GM19351 (cell line): Measurements from ENCODE around the gene TRIP13.
"Not testable (repeated sequence)": the region's sequence is repeated elsewhere in the genome, so short reads cannot be mapped to it uniquely, and the experiment has no call there.

Source experiments
- ATAC-seq: cut with Tn5 transposase; IDR thresholded peaks from one replicate; pipeline ENCODE4 v1.9.1; 2021; ENCODE audit warnings: mild to moderate bottlenecking, moderate library complexity; ENCODE audit not compliant: unreplicated experiment

The TRIP13 gene

GRCh38 chr5:916441-917293 lies 24.0 kb downstream of the TRIP13 start:
- ATAC-seq: no peak

GRCh38 chr5:918717-919116 lies 26.0 kb downstream of the TRIP13 start:
- ATAC-seq: not testable (repeated sequence)

GRCh38 chr5:919356-920000 lies 26.8 kb downstream of the TRIP13 start:
- ATAC-seq: no peak

DNA sequence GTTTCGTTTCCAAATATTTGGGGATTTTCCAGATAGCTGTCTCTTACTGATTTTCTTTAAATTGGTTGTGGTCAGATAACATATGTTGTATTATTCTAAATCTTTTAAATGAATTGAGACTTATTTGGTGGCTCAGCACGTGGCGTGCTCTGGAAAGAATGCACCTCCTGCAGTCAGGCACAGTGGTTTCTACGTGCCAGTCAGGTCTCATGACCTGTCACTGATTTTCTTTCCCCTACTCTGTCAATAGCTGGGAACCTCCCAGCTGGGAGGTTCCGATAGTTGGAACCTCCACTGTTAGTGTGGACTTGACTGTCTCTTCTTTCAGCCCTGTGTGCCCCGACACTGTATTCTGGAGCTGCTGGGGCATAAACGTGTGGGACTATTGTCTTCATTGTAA lies 27.6 kb downstream of the TRIP13 start:
- no peak for ATAC-seq

DNA sequence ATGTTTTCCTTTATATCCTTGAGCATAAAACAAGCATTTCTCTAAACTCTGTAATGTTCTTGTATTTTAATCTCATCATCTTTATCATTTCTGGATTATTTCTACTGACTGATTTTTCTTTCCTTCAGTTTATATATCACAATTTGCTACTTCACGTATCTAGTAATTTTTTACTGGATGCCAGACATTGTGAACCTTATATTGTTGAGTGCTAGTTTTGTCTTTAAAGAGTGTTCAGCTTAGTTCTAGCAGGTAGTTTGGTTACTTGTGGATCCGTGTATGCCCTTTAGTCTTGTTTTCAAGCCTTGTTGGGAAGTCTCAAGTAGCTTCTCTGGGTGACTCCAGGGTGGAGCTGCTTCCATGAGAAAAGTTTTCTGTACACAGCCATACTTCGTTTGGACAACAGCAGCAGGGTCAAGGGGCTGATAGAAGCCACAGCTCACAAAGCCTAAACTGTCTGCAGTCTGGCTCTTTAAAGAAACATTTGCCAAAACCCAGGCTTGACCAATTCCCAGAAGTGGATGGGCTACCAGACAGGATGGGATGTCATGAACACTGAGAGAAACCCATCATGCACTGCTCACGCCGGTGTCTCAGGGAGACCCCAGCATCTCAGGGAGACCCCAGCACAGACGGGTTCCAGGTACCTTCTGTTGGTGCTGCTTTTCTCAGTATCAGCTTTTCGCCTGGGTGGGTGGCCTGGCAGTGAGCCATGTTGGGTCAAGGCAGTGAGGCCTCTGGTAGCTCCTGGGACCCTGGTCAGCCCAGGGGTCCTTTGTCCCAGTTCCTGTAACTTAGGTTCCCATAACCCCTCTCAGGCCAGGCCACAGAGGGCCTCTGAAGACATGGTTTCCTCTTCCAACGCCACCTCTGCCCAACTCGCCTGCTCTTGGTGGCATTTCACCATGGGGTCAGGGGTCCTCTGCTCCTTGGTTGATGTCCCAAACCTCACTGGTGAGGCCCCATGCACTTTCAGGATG lies 29.1 kb downstream of the TRIP13 start:
- ATAC-seq: no peak

DNA sequence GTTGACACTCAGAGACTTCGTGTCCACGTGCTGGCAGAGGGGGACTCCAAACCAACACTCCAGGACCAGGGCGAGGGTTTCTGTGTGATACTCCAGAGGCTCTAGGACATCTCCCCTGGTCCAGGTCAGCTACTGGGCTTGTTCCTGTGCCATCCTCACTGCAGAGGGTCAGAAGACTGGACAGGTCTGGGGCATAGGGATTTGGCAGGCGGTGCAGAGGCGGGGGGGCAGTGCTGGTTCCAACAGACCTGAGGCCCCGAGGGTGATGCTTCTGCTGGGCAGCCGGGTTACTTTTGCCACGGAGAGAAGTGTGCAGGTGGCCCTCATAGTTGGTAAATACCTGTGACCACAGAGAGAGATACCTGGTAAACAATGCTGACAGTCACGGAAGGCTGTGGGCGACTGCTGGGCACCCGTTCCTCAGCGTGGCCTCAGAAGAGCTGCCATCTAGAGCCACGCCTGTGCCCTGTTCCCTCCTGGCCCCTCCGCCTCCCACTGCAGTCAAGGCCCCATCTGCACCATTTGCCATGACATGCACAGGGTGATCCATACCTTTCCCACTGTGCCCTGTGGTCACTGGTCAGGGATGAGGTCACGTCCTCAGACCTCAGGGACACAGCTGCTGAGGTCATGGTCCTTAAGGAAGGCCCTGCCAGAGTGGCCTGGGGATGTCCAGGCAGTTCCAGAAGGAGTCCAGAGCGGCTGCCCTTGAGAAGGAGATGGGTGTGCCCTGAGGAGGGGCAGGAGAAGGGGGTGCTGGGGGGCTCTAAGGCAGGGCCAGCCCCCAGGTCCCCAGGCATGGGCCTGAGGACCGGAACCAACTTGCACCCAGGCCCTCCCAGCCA lies 30.0 kb downstream of the TRIP13 start:
- ATAC-seq: no peak

- ATAC-seq: peak; percentile 69
These were observed 30.7 kb downstream of the TRIP13 start for GRCh38 chr5:923281-923873.

DNA sequence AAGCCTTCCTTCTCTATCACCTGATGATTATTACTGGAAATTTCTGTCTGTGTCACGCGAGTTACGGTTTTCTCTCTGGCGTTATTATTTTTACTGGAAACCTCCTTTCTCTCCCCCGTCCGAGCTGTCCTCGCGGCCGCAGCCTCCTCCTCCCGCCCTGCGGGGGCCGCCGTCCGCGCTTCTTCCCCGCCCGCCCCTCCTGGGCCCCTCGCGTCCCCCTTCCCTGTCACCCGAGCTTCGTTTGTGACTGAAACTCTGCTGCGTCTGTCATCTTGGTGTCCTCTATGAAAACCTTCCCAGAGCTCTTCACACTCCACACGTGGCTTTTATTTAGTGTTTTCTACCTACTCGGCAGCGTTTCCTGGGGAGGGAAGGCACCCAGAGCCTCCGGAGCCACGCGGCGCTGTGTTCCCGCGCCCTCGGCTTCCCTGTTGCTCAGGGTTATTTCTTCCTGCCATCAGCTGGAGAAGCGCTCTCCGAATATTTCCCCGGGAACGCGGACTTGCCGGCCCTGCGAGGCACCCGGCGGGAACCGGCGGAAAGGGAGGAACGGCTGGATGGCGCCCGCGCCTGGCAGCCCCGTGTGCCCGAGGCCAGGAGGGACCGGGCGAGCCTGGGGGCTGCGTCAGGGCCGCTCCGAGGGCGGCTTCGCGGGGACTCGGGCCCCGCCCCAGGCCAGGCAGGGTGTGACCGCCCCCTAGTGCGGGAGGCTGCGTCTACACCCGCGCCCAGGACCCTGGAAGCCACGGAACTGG lies 33.9 kb downstream of the TRIP13 start:
- ATAC-seq: no peak

DNA sequence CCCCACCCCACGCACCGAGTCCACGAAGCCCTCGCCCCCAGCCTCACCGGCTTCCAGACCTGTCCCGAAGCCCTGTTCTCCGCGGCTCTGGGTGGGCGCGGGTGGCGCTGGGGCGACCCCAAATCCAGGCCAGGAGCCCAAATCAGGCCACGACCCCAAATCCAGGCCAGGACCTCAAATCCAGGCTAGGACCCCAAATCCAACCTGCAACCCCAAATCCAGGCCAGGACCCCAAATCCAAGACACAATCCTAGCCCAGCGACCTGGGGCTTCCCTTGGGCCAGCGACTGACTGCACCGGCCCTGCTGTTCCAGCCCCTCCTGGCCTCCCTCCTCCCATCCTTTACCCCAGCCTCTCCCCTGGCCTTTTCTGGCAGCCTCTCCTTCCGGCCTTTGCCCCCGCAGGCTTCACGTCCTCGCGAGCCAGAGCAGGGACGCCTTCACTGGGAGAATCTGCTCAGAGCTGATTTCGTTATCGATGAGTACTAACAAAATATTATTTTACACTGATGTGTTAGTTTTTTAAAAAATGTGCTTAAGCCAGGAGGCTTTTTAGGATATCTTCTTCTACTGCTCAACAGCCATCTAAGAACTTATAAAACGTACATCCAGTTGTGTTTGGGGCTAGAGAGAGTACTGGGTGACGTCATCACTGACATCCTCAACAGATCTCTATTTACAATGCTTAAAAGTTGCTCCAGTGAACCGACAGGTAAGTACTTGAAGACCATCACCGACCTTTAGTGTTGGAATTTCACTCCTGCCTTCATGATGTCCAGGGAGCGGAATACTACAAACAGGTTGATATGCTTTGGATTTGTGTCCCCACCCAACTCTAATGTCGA lies 34.7 kb downstream of the TRIP13 start:
- no peak for ATAC-seq

DNA sequence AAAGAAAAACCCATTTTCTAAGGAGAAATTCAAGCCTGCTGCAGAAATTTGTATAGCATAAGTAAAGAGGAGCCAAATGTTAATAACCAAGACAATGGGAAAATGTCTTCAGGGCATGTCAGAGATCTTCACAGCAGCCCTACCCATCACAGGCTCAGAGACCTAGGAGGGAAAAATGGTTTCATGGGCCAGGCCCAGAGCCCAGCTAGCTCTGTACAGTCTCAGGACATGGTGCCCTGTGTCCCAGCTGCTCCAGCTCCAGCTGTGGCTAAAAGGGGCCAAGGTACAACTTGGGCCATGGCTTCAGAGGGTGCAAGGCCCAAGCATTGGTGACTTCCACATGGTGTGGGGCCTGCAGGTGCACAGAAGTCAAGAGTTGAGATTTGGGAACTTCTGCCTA lies 36.5 kb downstream of the TRIP13 start:
- not testable (repeated sequence) for ATAC-seq

- no peak for ATAC-seq
These were observed 36.9 kb downstream of the TRIP13 start for GRCh38 chr5:929596-929995.

GRCh38 chr5:930866-931265 lies 38.2 kb downstream of the TRIP13 start:
- no peak for ATAC-seq

DNA sequence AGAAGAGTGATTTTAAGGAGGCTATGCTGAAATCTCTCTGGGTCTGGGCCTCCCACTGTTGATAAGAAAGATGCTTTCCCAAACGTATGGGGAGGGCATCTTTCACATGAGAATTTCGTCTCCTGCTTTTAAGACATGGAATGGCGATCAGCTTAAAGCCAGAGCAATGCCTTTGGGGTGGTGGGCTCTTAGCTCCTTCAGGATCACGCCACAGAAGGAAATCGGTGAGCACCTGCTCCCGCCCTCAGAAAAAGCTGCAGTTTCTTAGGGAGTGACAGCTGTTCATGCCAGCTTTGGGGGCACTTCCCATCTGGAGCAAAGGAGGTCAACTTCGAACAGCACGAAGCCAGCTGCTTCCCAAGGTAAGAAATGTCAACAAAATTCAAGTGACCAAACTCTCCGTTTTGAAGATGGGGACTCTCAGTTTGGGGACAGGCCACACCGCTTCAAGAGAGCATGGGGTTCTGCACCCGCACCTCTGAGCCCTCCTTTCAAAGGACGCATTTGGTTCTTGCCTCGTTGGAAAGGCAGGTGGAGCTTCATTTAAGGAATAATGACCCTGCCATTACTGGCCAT lies 39.0 kb downstream of the TRIP13 start:
- ATAC-seq: no peak

GRCh38 chr5:932151-932627 lies 39.5 kb downstream of the TRIP13 start:
- no peak for ATAC-seq

- ATAC-seq: no peak
These were observed 40.1 kb downstream of the TRIP13 start for GRCh38 chr5:932628-933250.

GRCh38 chr5:933251-933861 lies 40.7 kb downstream of the TRIP13 start:
- ATAC-seq: no peak

DNA sequence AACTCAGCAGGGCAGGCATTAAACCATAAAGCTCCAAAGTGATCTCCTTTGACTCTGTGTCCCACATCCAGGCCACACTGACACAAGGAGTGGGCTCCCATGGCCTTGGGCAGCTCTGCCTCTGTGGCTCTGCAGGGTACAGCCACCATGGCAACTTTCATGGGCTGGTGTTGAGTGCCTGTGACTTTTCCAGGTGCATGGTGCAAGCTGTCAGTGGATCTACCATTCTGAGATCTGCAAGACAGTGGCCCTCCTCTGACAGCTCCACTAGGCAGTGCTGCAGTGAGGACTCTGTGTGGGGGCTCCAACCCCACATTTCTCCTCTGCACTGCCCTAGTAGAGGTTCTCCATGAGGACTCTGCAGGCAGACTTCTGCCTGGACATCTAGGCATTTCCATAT lies 41.3 kb downstream of the TRIP13 start:
- ATAC-seq: not testable (repeated sequence)
